Peyer's patch (tissue), 4 donors: ENCODE data around the gene PTPN18. TPM values are rescaled to one million over a fixed set of nuclear protein-coding genes. Genes with fewer than 3 reads are reported as not detected.

Experiments
- DNase-seq, 3 donors: peaks; one replicate each; pipeline ENCODE4 v3.0.0-alpha.2; 2017 to 2019
- H3K27ac ChIP-seq, 4 donors: fragments of 200-600 bp; sonication (generic); one replicate each; pipeline ENCODE4 v1.5.1; 2016 to 2019
- H3K27me3 ChIP-seq, 2 donors: fragments of 200-600 bp; sonication (generic); one replicate each; pipeline ENCODE4 v1.5.1; 2019
- H3K36me3 ChIP-seq, 3 donors: fragments of 200-600 bp; sonication (generic); one replicate each; pipeline ENCODE4 v1.5.1; 2016 to 2019
- H3K4me1 ChIP-seq, 4 donors: fragments of 200-600 bp; sonication (generic); one replicate each; pipeline ENCODE4 v1.5.1; 2016 to 2019
- H3K4me3 ChIP-seq, 4 donors: fragments of 200-600 bp; sonication (generic); 1 replicate in 3 of 4; 2 replicates in 1 of 4; pipeline ENCODE4 v1.5.1; 2016 to 2019; ENCODE audit warnings: mild to moderate bottlenecking in 1 of 4
- H3K9me3 ChIP-seq, 4 donors: fragments of 200-600 bp; sonication (generic); one replicate each; pipeline ENCODE4 v1.5.1; 2016 to 2019; ENCODE audit warnings: mild to moderate bottlenecking in 1 of 4
- POLR2A ChIP-seq, 2 donors: fragments of 450-650 bp; IDR thresholded peaks; one replicate each; pipeline ENCODE4 v1.5.1; 2017; ENCODE audit warnings: antibody characterized with exemption in 2 of 2, mild to moderate bottlenecking in 2 of 2, moderate library complexity in 2 of 2
- total RNA-seq, 4 donors: library from RNA; depleted of rRNA; stranded (reverse); fragments of >200 nt; gene quantifications; one replicate each; pipeline ENCODE4 v1.1.0, GENCODE V29; 2016
- TF ChIP-seq, protein P1 (sequence below), 6 experiments: fragments of 450-650 bp in 4 of 6; fragments of 200-600 bp in 2 of 6; sonication (generic) in 1 of 6; IDR thresholded peaks; one replicate each; pipeline ENCODE4 v1.5.1; 2017 to 2019; ENCODE audit warnings: antibody characterized with exemption in 6 of 6, mild to moderate bottlenecking in 3 of 6, moderate library complexity in 1 of 6

The PTPN18 gene
- total RNA-seq, 4 donors from 2014 or later = 137 to 208 (median 169) TPM

DNA sequence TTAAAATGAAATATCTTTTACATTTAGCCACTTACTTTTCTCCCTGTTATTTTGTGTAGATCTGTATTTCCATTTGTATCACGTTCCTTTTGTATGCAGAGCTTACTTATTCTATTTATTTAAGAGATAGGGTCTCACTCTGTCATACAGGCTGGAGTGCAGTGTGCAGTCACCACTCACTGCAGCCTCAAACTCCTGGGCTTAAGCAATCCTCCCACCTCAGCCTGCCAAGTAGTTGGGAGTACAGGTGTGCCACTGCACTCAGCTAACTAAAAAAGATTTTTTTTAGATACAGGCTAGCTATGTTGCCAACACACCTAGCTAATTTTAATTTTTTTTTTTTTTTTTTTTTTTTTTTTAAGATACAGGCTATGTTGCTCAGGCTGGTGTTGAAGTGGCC lies 10.9 kb downstream of the PTPN18 start:
- TF ChIP-seq, protein P1, sequence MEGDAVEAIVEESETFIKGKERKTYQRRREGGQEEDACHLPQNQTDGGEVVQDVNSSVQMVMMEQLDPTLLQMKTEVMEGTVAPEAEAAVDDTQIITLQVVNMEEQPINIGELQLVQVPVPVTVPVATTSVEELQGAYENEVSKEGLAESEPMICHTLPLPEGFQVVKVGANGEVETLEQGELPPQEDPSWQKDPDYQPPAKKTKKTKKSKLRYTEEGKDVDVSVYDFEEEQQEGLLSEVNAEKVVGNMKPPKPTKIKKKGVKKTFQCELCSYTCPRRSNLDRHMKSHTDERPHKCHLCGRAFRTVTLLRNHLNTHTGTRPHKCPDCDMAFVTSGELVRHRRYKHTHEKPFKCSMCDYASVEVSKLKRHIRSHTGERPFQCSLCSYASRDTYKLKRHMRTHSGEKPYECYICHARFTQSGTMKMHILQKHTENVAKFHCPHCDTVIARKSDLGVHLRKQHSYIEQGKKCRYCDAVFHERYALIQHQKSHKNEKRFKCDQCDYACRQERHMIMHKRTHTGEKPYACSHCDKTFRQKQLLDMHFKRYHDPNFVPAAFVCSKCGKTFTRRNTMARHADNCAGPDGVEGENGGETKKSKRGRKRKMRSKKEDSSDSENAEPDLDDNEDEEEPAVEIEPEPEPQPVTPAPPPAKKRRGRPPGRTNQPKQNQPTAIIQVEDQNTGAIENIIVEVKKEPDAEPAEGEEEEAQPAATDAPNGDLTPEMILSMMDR (IDR thresholded peaks at IDR 0.05) = no peak
- TF ChIP-seq POLR2A (IDR thresholded peaks at IDR 0.05) = no peak
- no peaks in the 10 kb centered on the region for H3K27me3 ChIP-seq
- H3K4me3 ChIP-seq = no peak overlapping the region
- no peaks in the 10 kb centered on the region for H3K36me3 ChIP-seq
- H3K9me3 ChIP-seq = no peaks in the 10 kb centered on the region
- no peak overlapping the region for H3K27ac ChIP-seq
- DNase-seq = no peak
- H3K4me1 ChIP-seq = peaks cover 0 to 17% (median 9%) of the 10 kb centered on the region in 4 donors

DNA sequence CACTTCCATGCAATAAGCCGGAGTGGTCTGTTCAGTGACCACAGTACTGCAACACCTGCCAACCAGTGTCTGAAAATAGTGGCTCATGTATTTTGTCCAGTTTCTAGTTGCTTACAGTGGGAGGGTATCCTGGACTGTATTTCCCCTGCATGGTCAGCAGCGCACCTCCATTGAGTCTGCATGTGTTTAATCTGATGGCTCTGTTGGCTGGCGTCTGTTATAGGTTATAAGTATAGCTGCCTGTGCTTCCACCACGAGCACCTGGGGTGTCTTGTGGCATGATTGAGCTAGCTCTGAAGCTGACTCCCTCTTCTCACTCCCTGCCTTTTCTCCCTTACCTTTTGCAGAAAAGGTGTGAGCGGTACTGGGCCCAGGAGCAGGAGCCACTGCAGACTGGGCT lies 12.9 kb downstream of the PTPN18 start:
- TF ChIP-seq, protein P1 (IDR thresholded peaks at IDR 0.05) = no peak
- no peak for TF ChIP-seq POLR2A (IDR thresholded peaks at IDR 0.05)
- H3K4me1 ChIP-seq = peaks cover 0 to 17% (median 14%) of the 10 kb centered on the region in 4 donors

DNA sequence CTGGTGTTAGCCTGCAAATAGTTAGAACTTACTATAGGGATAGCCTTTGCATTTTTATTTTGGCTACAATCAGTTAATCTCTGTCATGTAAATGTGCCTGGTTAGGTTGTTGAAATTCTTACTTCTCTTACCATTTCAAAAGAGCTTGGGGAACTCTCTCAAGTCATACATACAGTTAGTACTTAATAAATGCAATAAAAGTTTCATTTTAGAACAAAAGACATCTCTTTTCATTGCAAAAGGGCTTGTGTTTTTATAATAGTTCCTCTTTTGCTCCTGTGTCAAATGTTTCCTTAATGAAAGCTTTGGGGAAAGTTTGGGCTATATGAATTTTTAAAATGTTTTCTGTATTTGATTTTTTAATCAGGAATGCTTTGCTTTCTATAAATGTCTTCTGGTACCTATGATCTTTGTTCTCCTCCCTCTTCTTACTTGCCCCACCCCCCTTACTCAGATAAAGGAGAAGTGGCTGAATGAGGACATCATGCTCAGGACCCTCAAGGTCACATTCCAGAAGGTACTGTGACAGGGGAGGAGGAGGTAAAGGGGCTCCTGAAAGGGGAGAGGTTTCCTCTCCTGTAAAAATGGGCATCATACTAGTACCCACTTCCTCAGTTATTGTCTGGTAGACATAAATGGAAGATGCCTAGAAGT lies 13.6 kb downstream of the PTPN18 start:
- Histone ChIP-seq H3K36me3 (no peaks in the 10 kb centered on the region), H3K27me3 (no peaks in the 10 kb centered on the region), H3K4me1 (peaks cover 0 to 20% (median 15%) of the 10 kb centered on the region in 4 donors), H3K9me3 (no peaks in the 10 kb centered on the region), H3K4me3 (no peak overlapping the region), H3K27ac (no peak overlapping the region)
- TF ChIP-seq, protein P1 (IDR thresholded peaks at IDR 0.05) = no peak
- no peak for TF ChIP-seq POLR2A (IDR thresholded peaks at IDR 0.05)
- no peak for DNase-seq

More for the DNA sequence above, 12.9 kb downstream of the PTPN18 start:
- Histone ChIP-seq H3K4me3 (no peak overlapping the region), H3K27me3 (no peaks in the 10 kb centered on the region), H3K27ac (no peak overlapping the region), H3K36me3 (no peaks in the 10 kb centered on the region), H3K9me3 (no peaks in the 10 kb centered on the region)
- peak in 1 of 3 donors; percentile 18 for DNase-seq

DNA sequence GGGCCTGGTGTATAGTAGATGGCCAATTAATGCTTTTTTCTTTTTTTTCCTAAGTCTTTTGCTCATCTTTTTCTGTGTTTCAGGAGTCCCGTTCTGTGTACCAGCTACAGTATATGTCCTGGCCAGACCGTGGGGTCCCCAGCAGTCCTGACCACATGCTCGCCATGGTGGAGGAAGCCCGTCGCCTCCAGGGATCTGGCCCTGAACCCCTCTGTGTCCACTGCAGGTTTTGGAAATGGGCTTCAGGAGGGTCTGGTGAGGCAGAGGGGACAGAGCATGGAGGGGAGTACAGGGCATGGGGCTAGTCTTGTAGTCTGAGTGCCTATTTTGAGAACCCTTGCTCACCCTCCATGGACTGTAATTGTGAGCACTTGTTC lies 14.1 kb downstream of the PTPN18 start:
- peaks cover 0 to 20% (median 15%) of the 10 kb centered on the region in 4 donors for H3K4me1 ChIP-seq
- H3K9me3 ChIP-seq = no peaks in the 10 kb centered on the region
- DNase-seq = no peak
- H3K36me3 ChIP-seq = no peaks in the 10 kb centered on the region
- H3K27me3 ChIP-seq = no peaks in the 10 kb centered on the region
- peak overlapping the region in 1 of 4 donors; percentile 98 for H3K27ac ChIP-seq
- no peak for TF ChIP-seq POLR2A (IDR thresholded peaks at IDR 0.05)
- TF ChIP-seq, protein P1 (IDR thresholded peaks at IDR 0.05) = no peak
- no peak overlapping the region for H3K4me3 ChIP-seq

DNA sequence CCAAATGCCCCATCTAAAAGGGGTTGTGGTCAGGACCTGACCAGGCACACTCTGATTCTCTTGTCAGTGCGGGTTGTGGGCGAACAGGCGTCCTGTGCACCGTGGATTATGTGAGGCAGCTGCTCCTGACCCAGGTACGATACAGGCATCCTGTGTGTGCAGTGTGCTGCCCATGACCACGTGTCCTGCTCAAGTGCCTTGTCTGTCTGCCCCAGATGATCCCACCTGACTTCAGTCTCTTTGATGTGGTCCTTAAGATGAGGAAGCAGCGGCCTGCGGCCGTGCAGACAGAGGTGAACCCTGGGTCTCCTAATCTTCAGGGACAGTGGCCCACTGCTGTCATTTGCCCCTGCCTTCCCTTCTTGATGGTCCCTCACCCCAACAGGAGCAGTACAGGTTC lies 14.6 kb downstream of the PTPN18 start:
- peak in 2 of 3 donors; percentile 87 to 88 for DNase-seq
- peak overlapping the region in 2 of 4 donors; percentile 81 to 98 for H3K27ac ChIP-seq
- peaks cover 0 to 20% (median 15%) of the 10 kb centered on the region in 4 donors for H3K4me1 ChIP-seq

More for the DNA sequence above, 14.6 kb downstream of the PTPN18 start:
- H3K27me3 ChIP-seq = no peaks in the 10 kb centered on the region
- TF ChIP-seq POLR2A (IDR thresholded peaks at IDR 0.05) = no peak
- TF ChIP-seq, protein P1 (IDR thresholded peaks at IDR 0.05) = no peak
- no peaks in the 10 kb centered on the region for H3K36me3 ChIP-seq
- no peak overlapping the region for H3K4me3 ChIP-seq
- H3K9me3 ChIP-seq = no peaks in the 10 kb centered on the region
